Limb (tissue), 2 donors: ENCODE data around the gene CNGB1.
A peak's percentile ranks its signal among the peaks of the same experiment; 100 is the strongest.
"Not testable (repeated sequence)": the region's sequence is repeated elsewhere in the genome, so short reads cannot be mapped to it uniquely, and the experiment has no call there.

Experiments
- DNase-seq, 2 donors: peaks; one replicate each; pipeline ENCODE4 v3.0.0-alpha.2; 2016; ENCODE audit errors: extremely low spot score in 2 of 2

CNGB1 gene

DNA sequence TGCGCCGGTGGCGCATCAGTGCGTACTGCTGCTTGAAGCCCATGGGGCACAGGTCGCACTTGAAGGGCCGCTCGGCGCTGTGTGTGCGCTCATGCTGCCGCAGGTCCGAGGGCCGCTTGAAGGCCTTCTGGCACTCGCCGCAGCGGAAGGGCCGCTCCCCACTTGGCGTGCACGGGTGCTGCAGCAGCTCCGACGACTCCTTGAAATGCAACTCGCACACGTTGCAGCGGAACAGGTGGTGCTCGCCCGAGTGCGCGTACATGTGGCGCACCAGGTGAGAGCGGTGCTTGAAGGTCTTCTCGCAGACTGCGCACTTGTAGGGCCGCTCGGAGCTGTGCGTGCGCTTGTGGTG is 26.2 kb upstream of the CNGB1 start:
- DNase-seq = no peak

DNA sequence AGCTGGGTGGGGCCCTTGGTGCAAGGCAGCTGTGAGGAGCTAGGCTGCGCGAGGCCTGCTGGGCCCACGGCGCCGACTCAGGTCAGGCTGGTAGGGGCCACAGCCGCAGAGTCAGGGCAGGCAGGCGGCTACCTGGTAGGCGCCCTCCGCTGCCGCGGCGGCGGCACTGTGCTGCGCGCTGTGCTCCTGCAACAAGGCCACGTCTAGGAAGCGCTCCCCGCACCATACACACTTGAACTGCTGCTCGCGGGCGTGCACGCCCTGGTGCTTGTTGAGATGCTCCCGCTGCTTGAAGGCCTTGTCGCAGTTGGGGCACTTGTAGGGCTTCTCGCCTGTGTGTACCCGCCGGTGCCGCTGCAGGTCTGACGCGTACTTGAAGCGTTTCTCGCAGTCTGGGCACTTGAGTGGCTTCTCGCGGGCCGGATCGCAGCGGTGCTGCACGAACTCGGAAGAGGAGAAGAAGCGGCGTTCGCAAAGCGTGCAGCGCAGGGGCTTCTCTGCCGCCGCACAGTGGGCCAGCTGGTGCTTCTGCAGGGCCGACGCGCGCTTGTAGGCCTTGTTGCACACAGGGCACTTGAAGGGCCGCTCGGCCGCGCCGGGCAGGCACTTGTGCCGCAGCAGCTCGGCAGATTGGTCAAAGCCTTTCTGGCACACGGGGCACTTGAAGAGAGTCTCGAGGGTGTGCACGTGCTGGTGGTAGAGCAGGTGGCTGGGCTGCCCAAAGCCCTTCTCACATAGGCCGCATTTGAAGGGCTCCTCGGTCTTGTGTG is 25.7 kb upstream of the CNGB1 start:
- no peak for DNase-seq

DNA sequence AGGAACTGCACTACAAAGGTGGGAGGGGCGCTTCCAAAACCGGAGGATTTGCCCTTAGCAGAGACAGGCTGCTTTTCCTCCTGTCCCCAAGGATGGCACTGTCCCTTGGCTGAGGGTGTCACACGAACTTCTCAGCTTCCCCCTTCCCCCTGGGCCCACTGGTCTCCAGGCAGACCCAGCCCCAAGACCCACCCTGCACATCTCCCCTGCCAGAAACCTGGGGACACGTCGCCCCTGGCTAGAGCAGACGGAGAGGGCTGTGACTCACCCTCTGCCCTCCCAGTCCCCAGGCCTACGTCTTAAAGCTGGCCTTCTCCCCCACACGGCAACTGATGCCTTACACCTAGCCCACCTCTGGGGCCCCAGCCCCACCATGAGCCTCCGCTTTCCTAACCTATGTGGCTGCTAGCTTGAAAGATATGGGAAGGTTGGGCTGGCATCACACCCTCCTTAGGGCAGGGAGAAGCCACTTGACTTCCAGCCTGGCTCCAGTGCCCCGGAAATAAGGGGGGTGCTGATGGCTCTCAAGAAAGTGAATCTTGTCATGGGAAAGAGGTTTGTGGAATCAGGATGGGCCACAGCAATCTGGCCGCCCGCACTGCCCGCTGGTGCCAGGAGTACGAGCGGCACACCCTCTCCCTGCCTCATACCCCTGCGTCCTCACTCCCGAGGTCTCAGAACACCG is 24.9 kb upstream of the CNGB1 start:
- no peak for DNase-seq

DNA sequence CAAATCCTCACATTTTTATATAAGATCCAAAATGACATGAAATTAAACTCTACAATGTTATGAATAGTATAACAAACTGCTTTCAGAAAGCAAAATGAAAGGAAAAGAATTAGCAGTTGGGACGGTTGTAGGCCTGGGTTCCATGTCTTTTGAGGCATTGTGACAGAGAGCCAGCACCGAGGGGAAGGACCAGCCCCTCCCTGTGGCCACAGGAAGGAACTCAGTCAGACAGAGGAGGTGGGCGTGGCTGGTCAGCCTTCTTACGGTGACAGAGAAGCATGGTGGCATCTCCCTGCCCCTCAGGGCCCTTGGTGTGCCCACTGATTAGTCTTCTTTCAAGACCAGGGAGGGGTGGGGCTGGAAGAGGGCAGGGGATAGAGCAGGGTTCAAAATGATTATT is 23.9 kb upstream of the CNGB1 start:
- no peak for DNase-seq

DNA sequence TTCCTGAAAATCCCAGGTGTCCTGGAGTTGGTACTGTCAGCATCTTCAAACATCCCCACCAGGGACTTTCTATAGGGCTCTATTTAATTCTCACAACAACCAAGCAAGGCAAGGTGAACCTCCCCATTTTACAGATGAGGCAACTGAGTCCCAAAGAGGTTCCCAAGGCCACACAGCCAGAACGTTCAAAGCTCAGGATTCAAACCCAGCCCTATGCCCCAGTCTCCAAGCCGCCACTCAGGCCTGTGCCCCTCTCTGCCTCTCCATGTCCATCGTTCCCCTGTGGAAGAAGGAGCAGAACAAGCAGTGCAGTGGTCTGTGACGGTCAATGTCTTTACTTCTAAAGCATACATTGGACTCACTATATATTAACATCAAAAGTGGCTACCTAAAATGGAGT is 23.4 kb upstream of the CNGB1 start:
- DNase-seq = no peak

DNA sequence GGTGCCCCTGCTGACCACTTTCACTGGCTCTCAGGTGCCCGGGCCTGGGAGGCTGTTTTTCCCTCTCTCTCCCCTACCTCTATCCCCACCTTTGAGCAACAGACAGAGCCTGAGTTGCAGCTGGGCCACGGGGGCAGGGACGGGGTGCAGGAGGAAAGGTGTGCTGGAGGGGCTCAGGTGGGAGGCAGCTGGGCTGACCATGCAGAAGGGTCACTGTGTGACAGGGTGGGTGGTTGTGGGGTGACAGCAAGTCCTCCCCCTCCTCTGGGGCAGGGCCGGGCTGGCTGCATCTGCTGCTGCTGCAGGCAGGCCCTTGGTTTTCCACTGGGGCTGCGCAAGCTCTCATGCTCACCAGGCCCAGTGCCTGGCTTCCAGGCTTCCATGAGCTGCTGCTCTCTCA is 23.0 kb upstream of the CNGB1 start:
- no peak for DNase-seq

DNA sequence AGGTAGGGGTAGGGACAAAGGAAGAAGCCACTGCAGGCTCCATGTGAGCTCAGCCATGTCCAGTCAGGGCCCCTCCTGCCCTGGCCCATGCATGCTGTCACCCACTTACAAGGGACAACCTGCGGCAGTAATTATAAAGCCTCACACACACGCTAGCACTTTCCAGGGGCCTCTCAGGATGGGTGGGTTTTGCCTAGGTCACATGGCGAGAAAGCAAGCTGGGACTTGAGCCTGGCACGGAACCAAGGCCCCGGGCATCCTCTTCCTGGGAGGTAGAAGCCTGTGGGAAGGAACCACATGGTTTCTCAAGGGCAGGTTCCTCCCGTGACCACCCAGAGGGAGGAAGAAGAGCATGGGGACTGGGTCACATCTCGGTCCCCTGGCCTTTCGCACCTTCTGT is 22.5 kb upstream of the CNGB1 start:
- no peak for DNase-seq

DNA sequence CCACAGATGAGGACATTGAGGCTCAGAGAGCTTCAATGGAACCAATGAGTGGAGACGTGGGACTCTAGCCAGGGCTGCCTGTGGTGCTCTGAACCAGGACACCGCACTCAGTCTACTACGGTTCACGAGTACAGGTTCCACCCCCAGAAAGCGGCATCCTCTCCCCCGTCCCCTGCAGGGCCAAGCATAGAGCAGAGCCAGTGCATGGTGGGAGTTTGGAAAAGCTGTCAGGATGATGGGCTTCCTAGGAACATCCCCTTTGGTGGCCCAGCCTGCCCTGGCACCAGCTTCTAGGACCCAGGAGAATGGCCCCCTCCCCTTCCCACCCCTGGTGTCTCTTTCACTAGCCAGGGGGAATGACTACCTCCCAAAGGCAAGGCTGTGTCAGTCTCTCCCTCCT is 21.2 kb upstream of the CNGB1 start:
- no peak for DNase-seq

DNA sequence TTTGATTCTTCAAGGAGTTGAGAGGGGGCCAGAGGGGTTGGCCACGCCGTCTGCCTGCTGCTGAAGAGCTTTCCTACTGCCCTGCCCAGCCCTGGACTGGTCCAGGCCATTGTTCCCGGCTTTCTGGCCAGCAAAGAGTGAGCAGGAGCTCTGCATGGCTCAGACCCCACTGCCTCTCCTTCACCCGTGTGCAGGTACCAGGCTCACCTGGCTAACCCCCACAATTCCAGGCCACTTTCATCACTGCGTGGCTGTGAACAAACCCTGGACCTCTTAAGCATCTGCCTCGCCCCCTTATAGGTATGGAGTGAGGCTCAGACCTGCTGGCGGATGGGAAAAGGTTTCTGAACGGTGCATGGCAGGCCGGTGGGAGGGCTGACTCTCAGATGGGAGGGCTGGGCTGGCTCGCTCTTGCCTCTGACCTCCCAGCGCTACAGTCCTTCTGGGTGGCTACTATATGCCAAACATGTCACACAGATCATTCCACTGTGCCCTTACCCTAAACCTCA is 20.7 kb upstream of the CNGB1 start:
- no peak for DNase-seq

DNA sequence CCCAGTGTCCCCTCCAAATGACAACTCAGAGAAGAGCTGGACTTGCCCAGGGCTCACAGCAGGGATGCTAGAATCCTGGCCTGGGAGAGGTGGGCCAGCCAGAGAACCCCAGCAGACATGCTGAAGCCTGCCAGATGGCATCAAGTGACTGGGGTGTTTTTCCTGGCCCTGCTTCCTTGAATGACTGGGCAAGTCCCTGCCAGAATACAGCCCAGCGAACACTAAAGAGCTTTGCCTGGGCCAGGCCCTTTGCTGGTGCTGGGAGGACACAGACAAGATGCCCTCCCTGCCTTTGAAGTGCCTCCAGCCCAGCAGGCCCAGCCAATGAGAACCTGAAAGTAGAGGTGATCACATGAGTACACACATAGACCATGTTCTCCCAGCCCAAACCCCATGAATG is 18.0 kb upstream of the CNGB1 start:
- no peak for DNase-seq

DNA sequence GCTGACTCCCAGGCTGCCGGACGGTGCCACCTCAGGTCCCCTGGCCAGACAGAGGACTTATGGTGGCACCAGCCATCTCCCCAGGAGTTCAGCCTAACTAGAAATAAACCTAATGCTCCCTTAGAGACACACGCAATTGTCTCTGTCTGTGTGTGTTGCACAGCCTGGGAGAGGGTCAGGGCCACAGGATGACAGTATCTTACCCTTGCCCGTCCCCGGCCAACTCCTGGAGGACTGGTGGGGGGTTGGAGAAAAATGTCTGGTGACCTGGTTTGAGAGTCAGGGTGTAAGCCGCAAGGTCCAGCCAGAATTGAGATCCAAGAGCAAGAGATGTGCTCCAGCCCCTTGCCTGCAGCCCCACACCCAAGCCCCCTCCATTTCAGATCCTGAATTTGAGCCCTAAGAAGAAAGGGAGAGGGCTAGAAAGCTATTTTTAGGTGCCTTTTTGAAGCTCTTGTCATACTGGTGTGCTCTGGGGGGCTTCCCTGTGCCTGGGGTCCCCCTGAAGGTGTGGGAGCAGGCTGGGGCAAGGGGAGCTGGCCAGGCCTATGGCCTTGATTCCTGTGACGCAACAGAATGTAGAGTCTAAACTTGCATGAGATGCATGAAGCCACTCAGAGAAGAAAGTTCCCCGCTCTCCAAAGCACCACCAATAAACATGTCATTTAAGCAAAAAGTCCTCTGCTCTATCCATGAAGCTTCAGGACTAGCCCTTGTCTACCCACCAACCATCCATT is 16.7 kb upstream of the CNGB1 start:
- DNase-seq = no peak

DNA sequence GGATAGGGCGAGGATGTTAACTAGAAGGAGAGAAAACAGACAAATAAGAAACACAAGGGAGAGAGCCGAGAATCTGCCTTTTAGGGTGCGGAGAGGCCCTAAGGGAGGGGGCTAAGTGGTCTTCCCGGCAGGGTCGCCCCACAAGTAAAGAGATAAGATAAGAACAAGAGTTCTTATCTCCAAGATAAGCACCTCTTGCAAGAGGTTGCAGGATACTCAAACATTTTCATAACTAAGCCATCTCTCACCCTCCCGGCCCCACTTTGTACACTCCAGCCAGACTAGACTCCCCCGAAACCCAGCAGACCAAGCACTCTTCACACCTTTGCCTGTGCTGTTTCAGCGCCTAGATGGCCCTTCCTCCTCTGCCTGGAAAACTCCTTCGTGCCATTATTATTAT is 15.3 kb upstream of the CNGB1 start:
- DNase-seq = no peak

DNA sequence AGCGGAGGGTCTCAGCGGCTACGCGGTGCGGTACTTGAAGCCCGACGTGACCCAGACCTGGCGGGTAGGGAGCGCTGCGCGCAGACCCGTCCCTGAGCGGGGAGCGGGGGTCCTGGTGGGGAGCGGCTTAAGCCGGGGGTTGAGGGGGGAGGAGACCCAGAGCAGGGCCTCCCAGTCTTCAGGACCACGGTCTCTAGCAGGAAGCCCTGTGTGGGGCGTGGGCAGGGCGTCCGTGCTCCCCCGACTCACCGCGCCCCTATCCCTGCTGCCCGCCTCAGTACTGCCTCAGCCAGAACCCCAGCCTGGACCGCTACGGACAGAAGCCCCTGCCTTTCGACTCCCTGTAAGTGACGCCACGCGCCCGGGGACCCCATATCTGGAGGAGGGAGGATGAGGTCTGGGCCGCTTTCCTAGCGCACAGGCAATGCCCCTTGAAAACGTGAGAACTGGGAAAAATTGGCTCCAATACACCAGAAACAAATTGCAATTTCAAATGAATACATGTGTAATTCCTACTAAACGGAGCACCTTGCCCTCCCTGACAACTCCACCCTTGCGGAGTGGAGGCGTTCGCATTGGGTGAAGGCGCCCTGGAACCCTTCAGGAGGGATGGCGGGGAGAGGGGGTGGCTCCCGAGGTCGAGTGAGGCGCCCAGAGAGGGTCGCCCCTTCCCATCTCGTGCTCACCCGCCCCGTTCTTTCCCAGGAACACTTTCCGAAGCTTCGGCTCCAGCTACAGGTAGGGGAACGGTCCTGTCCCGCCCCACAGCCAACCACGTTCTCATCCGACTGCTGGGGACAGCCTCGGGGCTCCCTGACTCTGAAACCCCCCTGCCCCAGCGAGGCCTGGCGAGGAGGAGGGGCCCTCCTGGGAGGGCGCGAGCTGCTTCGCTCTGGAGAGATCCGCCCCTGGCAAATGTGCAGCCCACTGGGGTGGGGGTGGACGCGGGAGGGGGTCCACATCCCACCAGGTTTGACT is 14.6 kb upstream of the CNGB1 start:
- no peak for DNase-seq

DNA sequence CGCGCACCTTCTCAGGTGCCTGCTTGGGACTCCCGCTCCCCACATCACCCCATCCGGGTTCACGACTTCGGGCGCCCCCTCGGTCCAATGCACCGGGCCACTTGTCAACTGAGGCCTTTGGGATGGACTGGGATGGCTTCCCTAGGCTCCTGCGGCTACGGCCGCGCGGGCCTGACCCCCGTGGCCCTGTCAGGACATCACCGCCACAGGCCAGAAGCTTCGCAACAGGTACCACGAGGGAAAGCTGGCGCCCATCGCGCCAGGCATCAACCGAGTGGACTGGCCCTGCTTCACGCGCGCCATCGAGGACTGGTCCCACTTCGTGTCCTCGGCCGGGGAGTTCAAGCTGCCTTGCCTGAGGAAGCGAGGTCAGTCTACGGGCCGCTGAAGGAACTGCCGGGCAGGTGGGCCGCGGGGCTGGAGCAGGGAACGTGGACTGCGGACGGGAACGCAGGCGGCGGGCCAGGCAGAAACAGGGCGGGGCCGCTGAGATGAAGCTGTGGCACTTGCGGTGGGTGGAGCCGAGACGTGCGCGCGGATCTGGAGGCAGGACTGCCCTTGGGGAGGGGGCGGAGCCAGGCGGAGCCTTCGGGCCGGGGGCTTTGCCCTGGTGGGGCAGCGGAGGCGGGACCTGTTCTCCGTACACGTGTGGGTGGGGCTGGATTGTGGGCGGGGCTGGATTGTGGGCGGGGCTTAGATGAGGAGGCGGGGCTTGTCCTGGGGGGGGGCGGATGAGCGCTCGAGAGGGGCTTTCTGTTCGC is 13.7 kb upstream of the CNGB1 start:
- peak; percentile 81 to 93 for DNase-seq

DNA sequence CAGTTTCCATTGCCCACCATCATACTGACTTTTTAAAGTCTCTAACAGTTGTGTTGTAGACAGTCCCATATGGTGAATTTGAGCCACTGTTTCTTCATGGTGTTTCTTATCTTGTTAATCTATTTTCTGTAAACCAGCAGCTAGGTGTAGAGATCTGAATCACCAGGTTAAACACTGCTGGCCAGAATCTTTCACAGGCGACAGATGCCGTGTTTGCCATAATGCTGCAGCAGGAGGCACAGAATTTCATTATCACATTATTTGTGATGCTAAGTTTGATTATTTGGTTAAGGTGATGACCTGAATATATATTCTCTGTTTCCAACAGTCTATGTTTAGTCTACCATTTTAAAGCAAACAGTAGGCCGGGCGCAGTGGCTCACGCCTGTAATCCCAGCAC is 11.5 kb upstream of the CNGB1 start:
- DNase-seq = no peak

DNA sequence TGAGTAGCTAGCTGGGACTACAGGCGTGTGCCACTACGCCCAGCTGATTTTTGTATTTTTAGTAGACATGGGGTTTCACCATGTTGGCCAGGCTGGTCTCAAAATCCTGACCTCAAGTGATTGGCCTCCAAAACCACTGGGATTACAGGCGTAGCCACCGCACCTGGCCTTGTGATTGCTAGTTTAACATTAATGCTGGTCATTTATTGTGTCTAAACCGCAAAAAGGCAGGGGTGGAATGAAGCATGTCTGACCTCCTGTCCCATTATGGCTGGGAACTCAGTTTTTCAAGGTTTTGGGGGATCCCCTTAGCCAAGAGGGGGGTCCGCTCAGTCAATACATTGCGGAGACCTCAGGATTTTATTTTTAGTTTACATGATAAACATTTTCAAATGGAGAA is 10.7 kb upstream of the CNGB1 start:
- no peak for DNase-seq

DNA sequence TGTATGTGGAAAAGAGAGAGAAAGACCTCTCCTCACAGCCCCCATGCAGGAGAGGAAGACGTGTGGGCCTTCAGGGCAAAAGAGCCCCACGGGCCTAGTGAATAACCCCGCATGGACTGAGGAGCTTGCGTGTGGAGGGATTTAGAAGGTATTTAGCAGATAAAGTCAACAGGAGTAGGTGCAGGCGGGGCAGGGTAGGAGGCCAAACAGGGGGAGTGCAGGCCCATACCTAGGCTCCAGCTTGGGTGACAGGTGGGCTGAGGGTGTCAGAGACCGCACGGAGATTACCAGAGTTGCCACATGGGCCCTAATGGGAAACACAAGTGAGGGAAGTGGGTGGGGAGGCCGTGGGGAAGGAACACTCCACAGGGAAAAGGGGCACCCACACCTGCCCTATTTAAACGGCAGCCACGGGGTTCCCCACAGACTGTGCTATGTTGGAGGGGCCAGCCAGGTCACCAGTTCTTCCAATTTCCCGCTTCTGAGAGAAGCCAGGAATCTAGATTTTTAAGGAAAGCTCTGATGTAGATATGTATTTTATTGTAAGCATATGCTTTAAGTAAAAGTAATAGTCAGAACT is 8.2 kb upstream of the CNGB1 start:
- DNase-seq = no peak

DNA sequence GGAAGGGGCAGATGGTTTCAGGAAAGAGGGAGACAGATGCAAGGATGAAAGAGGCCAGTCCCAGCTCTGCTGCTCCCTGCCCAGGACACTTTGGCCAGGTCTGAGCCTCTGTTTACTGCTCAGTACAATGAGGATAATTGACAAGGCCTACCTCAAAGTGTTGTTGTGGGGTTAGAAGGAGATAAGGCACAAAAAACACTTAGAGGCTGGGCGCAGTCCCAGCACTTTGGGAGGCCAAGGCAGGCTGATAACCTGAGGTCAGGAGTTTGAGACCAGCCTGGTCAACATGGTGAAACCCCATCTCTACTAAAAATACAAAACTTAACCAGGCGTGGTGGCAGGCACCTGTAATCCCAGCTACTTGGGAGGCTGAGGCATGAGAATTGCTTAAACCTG is 7.1 kb upstream of the CNGB1 start:
- DNase-seq = not testable (repeated sequence)

DNA sequence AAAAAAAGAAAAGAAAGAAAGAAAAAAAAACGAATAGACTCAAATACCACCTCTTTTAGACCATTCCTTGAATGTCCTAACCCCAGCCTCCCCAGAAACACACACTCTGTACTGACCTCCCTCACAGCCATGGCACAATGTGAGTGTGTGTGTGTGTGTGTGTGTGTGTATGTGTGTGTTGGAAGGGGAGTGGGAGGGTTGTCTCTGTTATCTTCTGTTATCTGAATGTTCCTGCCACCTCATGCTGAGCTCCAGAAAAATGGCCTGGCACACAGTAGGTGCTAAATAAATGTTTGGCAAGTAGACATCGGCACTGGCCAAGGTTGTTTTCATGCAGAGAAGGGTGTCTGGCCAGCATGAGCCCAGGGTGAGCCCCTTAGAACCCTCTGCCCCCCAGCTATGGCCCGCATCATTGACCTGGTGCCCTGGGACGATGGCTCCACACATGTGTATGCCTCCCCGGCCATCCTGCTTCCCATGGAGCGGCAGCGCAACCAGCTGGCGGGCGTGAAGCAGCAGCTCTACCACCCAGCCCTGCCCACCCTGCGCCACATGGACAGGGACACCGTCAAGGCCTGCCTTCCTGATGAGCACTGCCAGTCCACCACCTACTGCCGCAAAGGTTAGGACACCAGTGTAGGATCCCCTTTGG is 6.6 kb upstream of the CNGB1 start:
- DNase-seq = no peak

DNA sequence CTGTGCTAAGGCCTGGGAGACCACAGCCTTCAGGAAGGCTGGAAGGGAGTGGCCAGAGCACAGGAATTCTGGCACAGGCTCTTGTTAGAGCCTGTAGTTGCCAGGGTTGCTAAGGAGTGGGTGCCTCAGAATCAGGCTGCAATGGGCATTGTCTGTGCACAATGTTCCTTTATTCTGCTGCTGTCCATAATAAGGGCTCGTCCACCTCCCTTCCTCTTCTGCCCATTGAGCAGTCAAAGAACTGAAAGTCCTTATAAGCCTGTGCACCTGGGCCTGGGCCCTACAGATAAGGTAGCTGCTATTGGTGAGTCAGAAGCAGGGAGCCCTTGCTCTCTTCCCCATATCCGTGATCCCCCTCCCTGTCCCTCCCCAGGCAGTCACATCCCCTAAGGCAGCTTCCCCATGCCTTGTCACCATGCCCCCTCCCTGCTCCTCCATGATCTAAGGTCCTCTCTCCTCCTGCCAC is 5.4 kb upstream of the CNGB1 start:
- DNase-seq = no peak
